Stomach (tissue), 9 donors: ENCODE measurements around the gene ASPDH. TPM values are rescaled to one million over a fixed set of nuclear protein-coding genes. Genes with fewer than 3 reads are reported as not detected.

ENCODE experiments used
- DNase-seq, 2 donors: peaks; one replicate each; pipeline versions ENCODE4 v3.0.0 to v3.0.0-alpha.2; 2013 to 2019
- H3K27ac ChIP-seq, 5 donors: fragments of 200-600 bp in 4 of 5; sonication (generic) in 4 of 5; one replicate each; pipeline ENCODE4 v1.5.1; 2013 to 2019; ENCODE audit warnings: mild to moderate bottlenecking in 1 of 5, moderate library complexity in 1 of 5
- H3K27me3 ChIP-seq, 3 donors: fragments of 200-600 bp; sonication (generic); one replicate each; pipeline ENCODE4 v1.5.1; 2017 to 2019; ENCODE audit warnings: mixed run types in 1 of 3
- H3K36me3 ChIP-seq, 4 donors: fragments of 200-600 bp; sonication (generic); 1 replicate in 3 of 4; 2 replicates in 1 of 4; pipeline ENCODE4 v1.5.1; 2016 to 2019
- H3K4me1 ChIP-seq, 4 donors: fragments of 200-600 bp; sonication (generic); one replicate each; pipeline ENCODE4 v1.5.1; 2016 to 2019
- H3K4me3 ChIP-seq, 4 donors: fragments of 200-600 bp; sonication (generic) in 3 of 4; one replicate each; pipeline ENCODE4 v1.5.1; 2016 to 2019; ENCODE audit warnings: mild to moderate bottlenecking in 1 of 4
- H3K9me3 ChIP-seq, 4 donors: fragments of 200-600 bp; sonication (generic); one replicate each; pipeline ENCODE4 v1.5.1; 2016 to 2019
- EP300 ChIP-seq: sonication (generic); formaldehyde crosslinking; IDR thresholded peaks from one replicate; pipeline ENCODE4 v1.6.1; 2017; ENCODE audit warnings: antibody characterized with exemption
- POLR2A ChIP-seq, 4 donors: fragments of 450-650 bp; IDR thresholded peaks; one replicate each; pipeline ENCODE4 v1.6.1; 2016; ENCODE audit warnings: antibody characterized with exemption in 4 of 4, control low read depth in 2 of 4, mild to moderate bottlenecking in 1 of 4, moderate library complexity in 1 of 4
- POLR2AphosphoS5 ChIP-seq, 3 donors: sonication (generic); formaldehyde crosslinking; IDR thresholded peaks; one replicate each; pipeline ENCODE4 v1.6.1; 2016; ENCODE audit warnings: antibody characterized with exemption in 3 of 3
- WGBS, 5 donors: extraction: QIAGEN DNeasy Blood & Tissue Kit in 3 of 5; methylation state at CpG; one replicate each; pipeline versions ENCODE4 v1.1.5 to v1.1.7; 2013 to 2018; 5-methylcytosine and 5-hydroxymethylcytosine counted together
- intact Hi-C: fragments of 100-400 bp; cut with DNase I; formaldehyde crosslinking; loops from one replicate; pipeline ENCODE4 v1.15.1; 2023; ENCODE audit warnings: low total_unique reads
- polyA plus RNA-seq, 3 donors: library from polyadenylated mRNA; stranded (reverse); fragments of 200-250 nt; gene quantifications; one replicate each; pipeline ENCODE4 v1.2.3, GENCODE V29; 2013
- total RNA-seq, 5 donors: library from RNA; depleted of rRNA; stranded (reverse); fragments of >200 nt; gene quantifications; one replicate each; pipeline versions ENCODE4 v1.1.0 to v1.2.3, GENCODE V29; 2014 to 2016
- TF ChIP-seq, protein P1 (sequence below), 7 experiments: fragments of 450-650 bp in 4 of 7; fragments of 200-600 bp in 3 of 7; sonication (generic) in 3 of 7; IDR thresholded peaks; one replicate each; pipeline ENCODE4 v1.5.1; 2016 to 2019; ENCODE audit warnings: antibody characterized with exemption in 7 of 7, control low read depth in 2 of 7, mild to moderate bottlenecking in 1 of 7
- donor health status: healthy with polysubstance abuse.
- donor health status: Bipolar disorder and iron deficiency.
- donor health status: healthy.

ASPDH gene
- total and polyA plus RNA-seq, 8 donors = not detected

DNA sequence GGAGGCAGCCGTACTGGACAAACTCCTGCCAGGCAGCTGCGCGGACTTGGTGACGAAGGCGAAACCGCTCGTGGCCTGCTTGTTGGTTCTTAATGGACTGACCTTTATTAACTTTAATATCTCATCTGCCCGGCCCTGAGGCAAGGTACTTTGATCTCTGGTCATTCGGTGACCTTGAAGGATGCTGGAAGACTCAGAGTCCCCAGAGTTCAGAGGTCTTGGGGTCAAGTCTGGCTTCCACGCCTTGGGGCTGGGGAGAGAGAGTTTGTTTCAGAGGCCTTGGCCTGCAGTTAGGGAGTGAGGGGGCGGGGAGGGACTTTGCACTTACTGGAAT lies 47.0 kb downstream of the ASPDH start:
- Histone ChIP-seq H3K9me3 (no peaks in the 10 kb centered on the region), H3K4me3 (no peak overlapping the region), H3K27me3 (peaks cover 0 to 34% (median 3%) of the 10 kb centered on the region in 3 donors), H3K27ac (no peak overlapping the region), H3K36me3 (no peaks in the 10 kb centered on the region), H3K4me1 (peaks cover 0 to 7% (median 0%) of the 10 kb centered on the region in 4 donors)
- intact Hi-C loops = no loop called here
- no peak for TF ChIP-seq POLR2AphosphoS5 (IDR thresholded peaks at IDR 0.05)
- TF ChIP-seq POLR2A (IDR thresholded peaks at IDR 0.05) = no peak
- no peak for TF ChIP-seq EP300
- TF ChIP-seq, protein P1, sequence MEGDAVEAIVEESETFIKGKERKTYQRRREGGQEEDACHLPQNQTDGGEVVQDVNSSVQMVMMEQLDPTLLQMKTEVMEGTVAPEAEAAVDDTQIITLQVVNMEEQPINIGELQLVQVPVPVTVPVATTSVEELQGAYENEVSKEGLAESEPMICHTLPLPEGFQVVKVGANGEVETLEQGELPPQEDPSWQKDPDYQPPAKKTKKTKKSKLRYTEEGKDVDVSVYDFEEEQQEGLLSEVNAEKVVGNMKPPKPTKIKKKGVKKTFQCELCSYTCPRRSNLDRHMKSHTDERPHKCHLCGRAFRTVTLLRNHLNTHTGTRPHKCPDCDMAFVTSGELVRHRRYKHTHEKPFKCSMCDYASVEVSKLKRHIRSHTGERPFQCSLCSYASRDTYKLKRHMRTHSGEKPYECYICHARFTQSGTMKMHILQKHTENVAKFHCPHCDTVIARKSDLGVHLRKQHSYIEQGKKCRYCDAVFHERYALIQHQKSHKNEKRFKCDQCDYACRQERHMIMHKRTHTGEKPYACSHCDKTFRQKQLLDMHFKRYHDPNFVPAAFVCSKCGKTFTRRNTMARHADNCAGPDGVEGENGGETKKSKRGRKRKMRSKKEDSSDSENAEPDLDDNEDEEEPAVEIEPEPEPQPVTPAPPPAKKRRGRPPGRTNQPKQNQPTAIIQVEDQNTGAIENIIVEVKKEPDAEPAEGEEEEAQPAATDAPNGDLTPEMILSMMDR (IDR thresholded peaks at IDR 0.05) = no peak
- DNase-seq = no peak
- WGBS, 5 donors = 35 to 69% (median 48%) methylated on average over 8 to 11 of the region's 11 CpGs

DNA sequence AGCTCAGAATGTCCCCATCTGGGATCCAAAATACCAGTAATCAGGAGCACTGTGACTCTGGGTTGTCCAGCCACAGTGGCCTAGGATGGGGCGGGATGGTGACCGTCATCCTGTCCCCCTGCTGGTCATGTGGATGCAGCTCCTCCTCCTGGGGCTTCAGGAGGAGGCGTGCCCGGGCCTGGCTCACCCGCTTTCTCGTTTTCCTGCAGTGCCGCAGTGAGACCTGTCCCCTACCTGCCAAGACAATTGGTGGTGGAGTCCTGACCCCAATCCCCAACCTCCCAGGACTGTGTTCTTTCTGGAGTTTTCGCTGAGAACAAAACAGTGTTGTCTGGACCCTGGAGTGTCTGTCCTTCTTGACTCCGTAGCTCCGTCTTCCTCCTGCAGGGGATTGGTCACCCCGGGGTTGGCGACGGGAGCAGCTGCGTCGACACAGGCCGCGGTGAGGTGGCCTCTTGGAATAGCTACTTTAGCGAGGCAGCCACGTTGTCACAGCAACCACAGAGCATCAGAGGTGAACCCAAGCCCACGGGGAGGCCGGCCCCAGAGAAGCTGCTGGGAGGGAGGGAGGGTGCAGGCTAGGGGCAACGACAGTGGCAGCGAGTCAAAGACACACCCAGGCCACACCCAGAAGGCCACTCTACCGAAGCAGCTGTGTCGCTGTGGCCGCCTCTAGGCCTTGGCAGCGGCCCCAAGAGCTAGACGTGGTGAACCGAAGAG lies 47.6 kb downstream of the ASPDH start:
- no peaks in the 10 kb centered on the region for H3K36me3 ChIP-seq
- intact Hi-C loops = no loop called here
- H3K4me3 ChIP-seq = no peak overlapping the region
- H3K27me3 ChIP-seq = peaks cover 0 to 40% (median 5%) of the 10 kb centered on the region in 3 donors
- H3K4me1 ChIP-seq = peaks cover 0 to 7% (median 0%) of the 10 kb centered on the region in 4 donors
- TF ChIP-seq POLR2A (IDR thresholded peaks at IDR 0.05) (no peak), EP300 (no peak)
- TF ChIP-seq, protein P1 (IDR thresholded peaks at IDR 0.05) = peak in 1 of 7 experiments; percentile 15
- peak; percentile 60 to 77 for DNase-seq
- H3K9me3 ChIP-seq = no peaks in the 10 kb centered on the region
- 25 to 52% (median 32%) methylated on average over 24 to 29 of the region's 29 CpGs for WGBS, 5 donors
- H3K27ac ChIP-seq = no peak overlapping the region

DNA sequence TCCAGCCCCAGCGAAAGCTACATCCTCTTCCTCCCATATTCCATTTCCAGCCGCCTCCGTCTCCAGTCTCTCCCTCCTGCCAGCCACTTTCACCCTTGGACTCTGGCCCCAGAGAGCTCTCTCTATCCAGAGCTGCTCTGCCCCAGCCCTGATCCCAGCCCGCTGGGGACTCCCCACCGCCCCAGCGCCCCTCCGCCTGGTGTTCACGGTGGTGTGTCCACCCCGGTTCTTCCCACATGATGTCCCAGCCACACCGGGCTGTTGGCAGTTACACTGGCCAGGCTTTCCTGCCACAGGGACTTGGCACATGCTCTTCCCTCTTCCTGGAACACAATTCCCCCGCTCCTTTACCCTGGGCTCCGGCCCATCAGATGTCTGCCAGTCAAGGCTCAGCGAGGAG lies 48.7 kb downstream of the ASPDH start:
- no peaks in the 10 kb centered on the region for H3K36me3 ChIP-seq
- no peaks in the 10 kb centered on the region for H3K9me3 ChIP-seq
- TF ChIP-seq, protein P1 (IDR thresholded peaks at IDR 0.05) = no peak
- TF ChIP-seq EP300 (no peak), POLR2A (IDR thresholded peaks at IDR 0.05) (no peak), POLR2AphosphoS5 (IDR thresholded peaks at IDR 0.05) (no peak)
- no peak overlapping the region for H3K4me3 ChIP-seq
- 82 to 92% (median 92%) methylated on average over 13 of the region's 13 CpGs for WGBS, 5 donors
- intact Hi-C loops = no loop called here
- peaks cover 0 to 7% (median 0%) of the 10 kb centered on the region in 4 donors for H3K4me1 ChIP-seq
- DNase-seq = no peak
- no peak overlapping the region for H3K27ac ChIP-seq
- H3K27me3 ChIP-seq = peaks cover 0 to 51% (median 12%) of the 10 kb centered on the region in 3 donors

DNA sequence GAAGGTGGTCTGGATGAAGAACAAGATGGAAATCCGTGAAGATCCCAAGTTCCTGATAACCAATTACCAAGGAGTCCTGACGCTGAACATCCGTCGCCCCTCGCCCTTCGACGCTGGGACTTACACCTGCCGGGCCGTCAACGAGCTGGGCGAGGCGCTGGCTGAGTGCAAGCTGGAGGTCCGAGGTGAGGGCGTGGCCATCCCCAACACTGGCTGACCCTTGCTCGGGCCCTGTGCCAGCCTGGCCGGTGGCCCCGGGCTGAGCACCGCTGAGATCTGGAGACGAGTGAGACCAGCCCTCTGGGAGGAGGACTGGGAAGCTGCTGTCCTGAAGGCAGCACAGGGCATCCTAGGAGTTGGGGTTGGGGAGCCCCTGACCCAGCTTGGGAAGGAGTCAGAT lies 49.4 kb downstream of the ASPDH start:
- Histone ChIP-seq H3K4me1 (peaks cover 0 to 7% (median 0%) of the 10 kb centered on the region in 4 donors), H3K36me3 (no peaks in the 10 kb centered on the region), H3K4me3 (no peak overlapping the region), H3K27ac (no peak overlapping the region), H3K9me3 (no peaks in the 10 kb centered on the region), H3K27me3 (peaks cover 0 to 58% (median 15%) of the 10 kb centered on the region in 3 donors)
- intact Hi-C loops = no loop called here
- DNase-seq = no peak
- 39 to 62% (median 52%) methylated on average over 19 of the region's 19 CpGs for WGBS, 5 donors
- TF ChIP-seq EP300 (no peak), POLR2AphosphoS5 (IDR thresholded peaks at IDR 0.05) (no peak), POLR2A (IDR thresholded peaks at IDR 0.05) (no peak)
- TF ChIP-seq, protein P1 (IDR thresholded peaks at IDR 0.05) = no peak
